ENCODE measurements around the gene CLDN9. TPM values are rescaled to one million over a fixed set of nuclear protein-coding genes. Genes with fewer than 3 reads are reported as not detected.
A peak's percentile ranks its signal among the peaks of the same experiment; 100 is the strongest.

CLDN9 gene
- total and polyA plus RNA-seq, 8 donors, result 1.7 to 12.1 (median 3.0) TPM

GRCh38 chr16:3000540-3000939 lies 12.2 kb upstream of the CLDN9 start:
- H3K4me1 ChIP-seq, result peaks cover 0 to under 1% (median under 1%) of the 10 kb centered on the region in 3 donors
- H3K36me3 ChIP-seq, result no peaks in the 10 kb centered on the region
- DNase-seq (peak in 1 of 6 donors; percentile 70), FAIRE-seq (no peak), ATAC-seq (no peak)
- H3K27ac ChIP-seq, result no peak overlapping the region
- no peaks in the 10 kb centered on the region for H3K27me3 ChIP-seq
- intact Hi-C loops (cut with DNase I), result no loop called here
- TF ChIP-seq CTCF (IDR thresholded peaks at IDR 0.05), result no peak
- H3K9me3 ChIP-seq, result no peaks in the 10 kb centered on the region
- H3K4me3 ChIP-seq, result no peak overlapping the region
- 86 to 91% methylated on average over 4 of the region's 4 CpGs for WGBS, 2 donors

DNA sequence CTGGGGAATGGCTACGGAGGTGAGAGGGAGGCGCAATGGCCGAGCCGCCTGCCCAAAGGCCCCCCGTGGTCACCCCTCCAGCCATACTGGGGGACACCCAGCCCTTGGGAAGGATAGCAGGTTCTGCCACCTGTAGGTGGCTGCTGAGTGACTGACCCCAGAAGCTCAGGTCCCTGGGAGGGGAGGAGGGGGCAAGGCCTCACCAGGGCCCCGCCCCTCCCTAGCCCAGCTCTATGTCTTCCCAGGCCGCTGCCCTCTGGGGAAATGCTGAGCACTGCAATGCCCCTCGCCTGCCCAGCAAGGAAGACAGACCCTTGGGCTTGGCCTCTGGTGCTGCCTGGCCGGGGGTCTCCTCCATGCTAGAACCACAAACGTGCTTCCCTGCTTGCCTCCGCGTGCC lies 11.4 kb upstream of the CLDN9 start:
- FAIRE-seq, result no peak
- Histone ChIP-seq H3K4me3 (no peak overlapping the region), H3K9me3 (no peaks in the 10 kb centered on the region), H3K4me1 (peaks cover 4 to 8% (median 8%) of the 10 kb centered on the region in 3 donors), H3K27ac (no peak overlapping the region), H3K36me3 (no peaks in the 10 kb centered on the region), H3K27me3 (no peaks in the 10 kb centered on the region)
- no peak for TF ChIP-seq CTCF (IDR thresholded peaks at IDR 0.05)
- peak in 1 of 6 donors; percentile 77 for DNase-seq
- no peak for ATAC-seq
- intact Hi-C loops (cut with DNase I), result no loop called here
- 85 to 91% methylated on average over 12 of the region's 12 CpGs for WGBS, 2 donors

- H3K27ac ChIP-seq, result no peak overlapping the region
- DNase-seq (peak; percentile 97 to 99 (median 99)), FAIRE-seq (peak; percentile 82), ATAC-seq (peak; percentile 80 to 94 (median 84))
- H3K4me1 ChIP-seq, result peaks cover 23 to 32% (median 31%) of the 10 kb centered on the region in 3 donors
- no peaks in the 10 kb centered on the region for H3K9me3 ChIP-seq
- H3K4me3 ChIP-seq, result peak overlapping the region in 2 of 4 donors; percentile 13 to 51
- H3K36me3 ChIP-seq, result no peaks in the 10 kb centered on the region
- 6 to 8% methylated on average over 47 to 58 of the region's 58 CpGs for WGBS, 2 donors
- TF ChIP-seq CTCF (IDR thresholded peaks at IDR 0.05), result peak in 1 of 4 donors; percentile 41
- no peaks in the 10 kb centered on the region for H3K27me3 ChIP-seq
- intact Hi-C loops (cut with DNase I), result no loop called here
Observed at GRCh38 chr16:3003582-3004270, 9.0 kb upstream of the CLDN9 start.

GRCh38 chr16:3004319-3004718 lies 8.4 kb upstream of the CLDN9 start:
- no peak for FAIRE-seq
- Histone ChIP-seq H3K4me3 (peak overlapping the region in 1 of 4 donors; percentile 51), H3K4me1 (peaks cover 27 to 38% (median 31%) of the 10 kb centered on the region in 3 donors), H3K9me3 (no peaks in the 10 kb centered on the region), H3K36me3 (no peaks in the 10 kb centered on the region), H3K27ac (no peak overlapping the region), H3K27me3 (no peaks in the 10 kb centered on the region)
- DNase-seq, result peak in 2 of 6 donors; percentile 72
- WGBS, 2 donors, result 0 to 1% methylated on average over 20 to 65 of the region's 67 CpGs
- intact Hi-C loops (cut with DNase I), result no loop called here
- ATAC-seq, result no peak
- no peak for TF ChIP-seq CTCF (IDR thresholded peaks at IDR 0.05)

- intact Hi-C loops (cut with DNase I), result no loop called here
- DNase-seq (peak in 5 of 6 donors; percentile 74 to 89 (median 79)), ATAC-seq (peak in 2 of 4 donors; percentile 11 to 13), FAIRE-seq (no peak)
- H3K4me1 ChIP-seq, result peaks cover 31 to 43% (median 32%) of the 10 kb centered on the region in 3 donors
- no peak for TF ChIP-seq CTCF (IDR thresholded peaks at IDR 0.05)
- 3% methylated on average over 25 of the region's 25 CpGs for WGBS, 2 donors
- H3K4me3 ChIP-seq, result peak overlapping the region; percentile 11 to 51 (median 31)
- no peaks in the 10 kb centered on the region for H3K36me3 ChIP-seq
- H3K9me3 ChIP-seq, result no peaks in the 10 kb centered on the region
- peak overlapping the region; percentile 53 to 93 (median 79) for H3K27ac ChIP-seq
- no peaks in the 10 kb centered on the region for H3K27me3 ChIP-seq
Observed at GRCh38 chr16:3004781-3005284, 7.9 kb upstream of the CLDN9 start.

Data from pancreas (tissue), 10 donors.